Ramos (cell line): ENCODE data around the gene WDR27.
"Not testable (repeated sequence)": the region's sequence is repeated elsewhere in the genome, so short reads cannot be mapped to it uniquely, and the experiment has no call there.

ENCODE experiments used
- in situ Hi-C: fragments of 300-500 bp; cut with MboI; formaldehyde crosslinking; loops from one replicate; pipeline ENCODE4 v1.14.3; 2022; ENCODE audit warnings: low sequenced_read_pairs; ENCODE audit not compliant: unreplicated experiment

Gene WDR27

GRCh38 chr6:169619650-169620049 is 82.2 kb downstream of the WDR27 start:
- in situ Hi-C loops = no loop called here

GRCh38 chr6:169618526-169619490 is 83.0 kb downstream of the WDR27 start:
- in situ Hi-C loops = no loop called here

GRCh38 chr6:169617562-169617961 is 84.3 kb downstream of the WDR27 start:
- in situ Hi-C loops = no loop called here

GRCh38 chr6:169608609-169609008 is 93.2 kb downstream of the WDR27 start:
- in situ Hi-C loops = not testable (repeated sequence)

GRCh38 chr6:169604076-169604475 is 97.8 kb downstream of the WDR27 start:
- in situ Hi-C loops = no loop called here

GRCh38 chr6:169601129-169601528 is 100.7 kb downstream of the WDR27 start:
- in situ Hi-C loops = not testable (repeated sequence)

- in situ Hi-C loops = no loop called here
These were observed 109.3 kb downstream of the WDR27 start for GRCh38 chr6:169592558-169592957.

- in situ Hi-C loops = no loop called here
These were observed 110.2 kb downstream of the WDR27 start for GRCh38 chr6:169591616-169592015.

- in situ Hi-C loops = no loop called here
These were observed 111.4 kb downstream of the WDR27 start for GRCh38 chr6:169590376-169590939.

- in situ Hi-C loops = no loop called here
These were observed 112.1 kb downstream of the WDR27 start for GRCh38 chr6:169589699-169590257.

GRCh38 chr6:169589293-169589692 is 112.5 kb downstream of the WDR27 start:
- in situ Hi-C loops = no loop called here

- in situ Hi-C loops = no loop called here
These were observed 113.9 kb downstream of the WDR27 start for GRCh38 chr6:169587975-169588374.

- in situ Hi-C loops = no loop called here
These were observed 117.8 kb downstream of the WDR27 start for GRCh38 chr6:169583886-169584541.

GRCh38 chr6:169579407-169580111 is 122.3 kb downstream of the WDR27 start:
- in situ Hi-C loops = no loop called here

- in situ Hi-C loops = no loop called here
These were observed 123.9 kb downstream of the WDR27 start for GRCh38 chr6:169577974-169578373.

- in situ Hi-C loops = no loop called here
These were observed 124.6 kb downstream of the WDR27 start for GRCh38 chr6:169577236-169577635.

- in situ Hi-C loops = no loop called here
These were observed 126.0 kb downstream of the WDR27 start for GRCh38 chr6:169575821-169576220.

GRCh38 chr6:169575365-169575764 is 126.5 kb downstream of the WDR27 start:
- in situ Hi-C loops = no loop called here

GRCh38 chr6:169574420-169574819 is 127.4 kb downstream of the WDR27 start:
- in situ Hi-C loops = no loop called here

- in situ Hi-C loops = no loop called here
These were observed 127.9 kb downstream of the WDR27 start for GRCh38 chr6:169573883-169574282.
